Colonic mucosa (tissue), 4 donors: ENCODE measurements around the gene COX6B1. TPM values are rescaled to one million over a fixed set of nuclear protein-coding genes. Genes with fewer than 3 reads are reported as not detected.
A peak's percentile ranks its signal among the peaks of the same experiment; 100 is the strongest.

Source experiments
- DNase-seq: peaks from one replicate; pipeline ENCODE4 v3.0.0-alpha.2; 2020
- H3K27ac ChIP-seq: fragments of 200-600 bp; one replicate; pipeline ENCODE4 v1.8.0; 2021
- H3K27me3 ChIP-seq: fragments of 200-600 bp; one replicate; pipeline ENCODE4 v1.8.0; 2021
- H3K36me3 ChIP-seq: fragments of 200-600 bp; one replicate; pipeline ENCODE4 v1.8.0; 2021
- H3K4me1 ChIP-seq: fragments of 200-600 bp; one replicate; pipeline ENCODE4 v1.8.0; 2021; ENCODE audit warnings: mild to moderate bottlenecking
- H3K4me3 ChIP-seq: fragments of 200-600 bp; one replicate; pipeline ENCODE4 v1.8.0; 2021
- H3K9ac ChIP-seq, 2 donors: one replicate each; pipeline ENCODE4 v1.7.0; 2013; ENCODE audit warnings: control low read depth in 2 of 2, low read depth in 2 of 2, low read length in 2 of 2
- H3K9me3 ChIP-seq: fragments of 200-600 bp; one replicate; pipeline ENCODE4 v1.8.0; 2021
- CTCF ChIP-seq: fragments of 200-600 bp; IDR thresholded peaks from one replicate; pipeline ENCODE4 v1.8.0; 2022; ENCODE audit warnings: antibody characterized with exemption, mild to moderate bottlenecking
- intact Hi-C: fragments of 100-400 bp; cut with DNase I; formaldehyde crosslinking; loops from one replicate; pipeline ENCODE4 v1.14.1; 2022
- total RNA-seq, 2 donors: library from RNA; stranded (reverse); fragmentation: NEBNext Ultra II Directional in 1 of 2; extraction: Animal tissue kit (Norgen Biotek cat#: 25700) in 1 of 2; gene quantifications; one replicate each; pipeline ENCODE4 v1.2.1, GENCODE V29; 2021
- donor health status: healthy.
- donor health status: DM: no; HTN: no; CAD: no.
- donor health status: DM: no; HTN: no; CAD: no.

COX6B1 gene
- total RNA-seq, 2 donors from 2014 or later = 761 to 820 TPM

GRCh38 chr19:35636651-35637050, 11.5 kb upstream of the COX6B1 start:
- Histone ChIP-seq H3K9me3 (no peaks in the 10 kb centered on the region), H3K27me3 (no peaks in the 10 kb centered on the region), H3K4me1 (no peaks in the 10 kb centered on the region), H3K4me3 (no peak overlapping the region), H3K36me3 (no peaks in the 10 kb centered on the region), H3K27ac (no peak overlapping the region), H3K9ac (no peak overlapping the region)
- no peak for TF ChIP-seq CTCF
- no peak for DNase-seq
- intact Hi-C loops = no loop called here

- H3K27me3 ChIP-seq = no peaks in the 10 kb centered on the region
- no peaks in the 10 kb centered on the region for H3K9me3 ChIP-seq
- no peak overlapping the region for H3K9ac ChIP-seq
- no peak overlapping the region for H3K4me3 ChIP-seq
- no peaks in the 10 kb centered on the region for H3K36me3 ChIP-seq
- no peak for DNase-seq
- no peak for TF ChIP-seq CTCF
- no peaks in the 10 kb centered on the region for H3K4me1 ChIP-seq
- intact Hi-C loops = no loop called here
- no peak overlapping the region for H3K27ac ChIP-seq
Observed at GRCh38 chr19:35637165-35637564, 11.0 kb upstream of the COX6B1 start.

GRCh38 chr19:35639321-35639639, 8.8 kb upstream of the COX6B1 start:
- Histone ChIP-seq H3K4me1 (no peaks in the 10 kb centered on the region), H3K9ac (no peak overlapping the region), H3K9me3 (no peaks in the 10 kb centered on the region), H3K27me3 (no peaks in the 10 kb centered on the region), H3K36me3 (no peaks in the 10 kb centered on the region), H3K4me3 (no peak overlapping the region), H3K27ac (no peak overlapping the region)
- DNase-seq = no peak
- TF ChIP-seq CTCF = no peak
- intact Hi-C loops = no loop called here

GRCh38 chr19:35639863-35640262, 8.3 kb upstream of the COX6B1 start:
- Histone ChIP-seq H3K9ac (no peak overlapping the region), H3K27ac (no peak overlapping the region), H3K27me3 (no peaks in the 10 kb centered on the region), H3K4me3 (no peak overlapping the region), H3K4me1 (no peaks in the 10 kb centered on the region), H3K9me3 (no peaks in the 10 kb centered on the region), H3K36me3 (no peaks in the 10 kb centered on the region)
- TF ChIP-seq CTCF = no peak
- DNase-seq = no peak
- intact Hi-C loops = no loop called here

- DNase-seq = peak; percentile 38
- Histone ChIP-seq H3K9me3 (no peaks in the 10 kb centered on the region), H3K4me1 (no peaks in the 10 kb centered on the region), H3K36me3 (no peaks in the 10 kb centered on the region), H3K9ac (peak within 1 kb of the TSS in 1 of 2 donors; percentile 12), H3K27me3 (no peaks in the 10 kb centered on the region), H3K4me3 (no peak within 1 kb of the TSS), H3K27ac (no peak within 1 kb of the TSS)
- no peak for TF ChIP-seq CTCF
- intact Hi-C loops = no loop called here
Observed at GRCh38 chr19:35641515-35642151, 6.5 kb upstream of the COX6B1 start, which contains the start of gene ETV2. TSS of gene ETV2 (plus strand) at chr19:35641745. CDS start at chr19:35642461, 716 bp downstream.
